RWPE2 (cell line): ENCODE results near the gene PIM3.
A peak's percentile ranks its signal among the peaks of the same experiment; 100 is the strongest.

Source experiments
- ATAC-seq: fragments of 200-7000 bp; cut with Tn5 transposase; 3 replicates; pipeline ENCODE4 v1.9.1; 2021; ENCODE audit warnings: low read depth
- DNase-seq: peaks from one replicate; pipeline ENCODE4 v3.0.0-alpha.2; 2020; ENCODE audit warnings: low spot score
- H3K27ac ChIP-seq: fragments of 450-650 bp; 2 replicates; pipeline ENCODE4 v1.5.1; 2017; ENCODE audit warnings: mild to moderate bottlenecking; ENCODE audit not compliant: poor library complexity, severe bottlenecking
- H3K27me3 ChIP-seq: fragments of 250-450 bp; sonication (Bioruptor Pico); 2 replicates; pipeline ENCODE4 v1.5.1; 2021; ENCODE audit warnings: mild to moderate bottlenecking, moderate library complexity; ENCODE audit not compliant: insufficient read depth, poor library complexity, severe bottlenecking
- H3K36me3 ChIP-seq: fragments of 250-450 bp; sonication (Bioruptor Pico); 2 replicates; pipeline ENCODE4 v1.5.1; 2020; ENCODE audit warnings: low read depth, mild to moderate bottlenecking, moderate library complexity
- H3K4me1 ChIP-seq: fragments of 250-450 bp; sonication (Bioruptor Pico); 2 replicates; pipeline ENCODE4 v1.5.1; 2021; ENCODE audit warnings: mild to moderate bottlenecking, moderate library complexity; ENCODE audit not compliant: insufficient read depth, poor library complexity, severe bottlenecking
- H3K4me3 ChIP-seq: fragments of 250-450 bp; sonication (Bioruptor Pico); 2 replicates; pipeline ENCODE4 v1.5.1; 2021; ENCODE audit warnings: mild to moderate bottlenecking, moderate library complexity; ENCODE audit not compliant: severe bottlenecking
- H3K9me3 ChIP-seq: fragments of 250-450 bp; sonication (Bioruptor Pico); 2 replicates; pipeline ENCODE4 v1.5.1; 2021; ENCODE audit warnings: mild to moderate bottlenecking, moderate library complexity; ENCODE audit not compliant: severe bottlenecking
- CTCF ChIP-seq: fragments of 450-650 bp; IDR thresholded peaks from one replicate; pipeline ENCODE4 v1.5.1; 2017; ENCODE audit warnings: mild to moderate bottlenecking, moderate library complexity; ENCODE audit not compliant: poor library complexity, severe bottlenecking

PIM3 gene

DNA sequence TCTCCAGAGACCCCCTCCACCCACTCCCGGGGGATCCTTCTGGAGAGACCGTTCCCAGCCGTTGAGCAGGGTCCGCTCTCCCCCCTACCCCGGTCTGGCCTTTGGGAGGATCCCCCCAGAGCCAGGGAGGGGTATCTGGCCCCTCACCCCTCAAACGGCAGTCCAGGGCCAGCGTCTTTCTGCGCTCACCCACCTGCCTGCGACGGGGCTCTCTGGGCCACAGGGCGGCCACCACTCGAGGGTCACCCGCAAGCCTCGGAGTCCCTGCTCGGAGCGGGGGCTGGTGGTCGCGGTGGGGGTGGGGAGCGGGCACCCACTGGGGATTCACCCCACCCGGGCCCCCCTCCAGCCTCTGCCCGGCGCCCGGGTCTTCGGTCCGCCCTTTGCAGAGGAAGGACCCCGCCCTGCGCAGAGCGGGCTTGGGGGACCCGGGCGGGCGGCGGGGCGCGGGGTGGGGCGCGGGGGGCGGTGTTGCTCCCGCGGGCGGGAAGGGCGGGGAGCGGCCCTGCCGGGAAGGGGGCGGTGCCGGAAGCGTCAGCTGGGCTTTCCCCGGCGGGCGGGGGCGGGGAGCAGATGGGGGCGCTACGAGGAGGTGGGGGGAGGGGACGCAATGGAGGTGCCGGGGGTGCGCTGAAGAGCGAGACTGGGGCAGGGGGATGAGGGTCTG is 25.5 kb upstream of the PIM3 start:
- Histone ChIP-seq H3K4me1 (peaks cover 12% of the 10 kb centered on the region), H3K27me3 (no peaks in the 10 kb centered on the region), H3K27ac (peak overlapping the region; percentile 76), H3K4me3 (peak overlapping the region; percentile 29), H3K9me3 (no peaks in the 10 kb centered on the region), H3K36me3 (no peaks in the 10 kb centered on the region)
- no peak for TF ChIP-seq CTCF
- DNase-seq (no peak), ATAC-seq (peak; percentile 2; the same call in 1 of the 3 replicates)

- Histone ChIP-seq H3K9me3 (no peaks in the 10 kb centered on the region), H3K36me3 (no peaks in the 10 kb centered on the region), H3K27me3 (no peaks in the 10 kb centered on the region), H3K27ac (peak overlapping the region; percentile 33), H3K4me1 (peaks cover 12% of the 10 kb centered on the region), H3K4me3 (no peak overlapping the region)
- TF ChIP-seq CTCF = no peak
- ATAC-seq = no peak
- DNase-seq = no peak
Observed at GRCh38 chr22:49935561-49935960, 25.0 kb upstream of the PIM3 start.

DNA sequence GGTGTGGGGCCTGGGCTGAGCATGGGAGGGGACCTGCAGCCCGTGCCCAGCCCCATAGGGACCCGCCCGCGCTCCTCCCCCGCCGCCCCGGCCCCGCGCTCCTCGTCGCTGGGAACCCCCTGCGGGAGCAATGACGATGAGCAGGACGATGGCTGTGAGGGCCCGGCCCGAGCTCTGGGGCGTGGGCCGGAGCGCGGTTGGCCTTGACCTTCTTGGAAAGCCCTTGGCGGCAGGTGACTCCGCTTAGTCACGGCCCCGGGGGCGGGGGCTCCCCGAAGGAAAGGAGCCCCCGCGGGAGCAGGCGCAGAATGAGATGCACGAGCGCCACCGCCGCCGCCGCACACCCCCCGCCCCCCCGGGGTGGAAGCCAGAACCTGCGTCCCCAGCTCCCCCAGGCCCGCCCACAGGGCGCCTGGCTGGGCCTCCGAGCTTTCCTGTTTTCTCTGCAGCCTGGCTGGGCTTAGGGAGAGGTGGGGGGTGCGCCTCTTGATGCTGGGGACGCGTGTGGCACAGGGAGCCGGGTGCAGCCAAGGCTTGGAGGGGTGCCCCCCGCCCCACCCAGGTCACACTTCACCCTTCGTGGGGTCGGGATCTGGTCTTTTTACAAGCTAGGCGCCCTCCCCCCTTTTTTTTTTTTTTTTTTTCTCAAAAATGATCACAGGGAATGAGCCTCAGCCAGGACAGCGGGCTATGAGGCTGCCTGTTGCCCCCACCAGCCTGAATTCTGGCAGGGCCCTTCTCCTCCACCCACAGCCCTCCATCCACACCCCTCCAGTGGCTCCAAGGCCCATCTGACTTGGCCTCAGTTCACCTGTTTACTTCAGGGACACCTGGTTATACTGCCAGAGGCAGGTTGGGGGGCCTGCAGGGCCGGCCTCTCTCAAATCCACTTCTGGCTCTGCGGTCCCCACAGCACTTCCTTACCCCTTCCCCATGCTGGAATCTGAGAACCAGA is 24.3 kb upstream of the PIM3 start:
- DNase-seq = no peak
- Histone ChIP-seq H3K36me3 (no peaks in the 10 kb centered on the region), H3K9me3 (no peaks in the 10 kb centered on the region), H3K4me1 (peaks cover 10% of the 10 kb centered on the region), H3K4me3 (peak overlapping the region; percentile 16), H3K27ac (peak overlapping the region; percentile 33), H3K27me3 (no peaks in the 10 kb centered on the region)
- no peak for TF ChIP-seq CTCF
- peak; percentile 69 for ATAC-seq

DNA sequence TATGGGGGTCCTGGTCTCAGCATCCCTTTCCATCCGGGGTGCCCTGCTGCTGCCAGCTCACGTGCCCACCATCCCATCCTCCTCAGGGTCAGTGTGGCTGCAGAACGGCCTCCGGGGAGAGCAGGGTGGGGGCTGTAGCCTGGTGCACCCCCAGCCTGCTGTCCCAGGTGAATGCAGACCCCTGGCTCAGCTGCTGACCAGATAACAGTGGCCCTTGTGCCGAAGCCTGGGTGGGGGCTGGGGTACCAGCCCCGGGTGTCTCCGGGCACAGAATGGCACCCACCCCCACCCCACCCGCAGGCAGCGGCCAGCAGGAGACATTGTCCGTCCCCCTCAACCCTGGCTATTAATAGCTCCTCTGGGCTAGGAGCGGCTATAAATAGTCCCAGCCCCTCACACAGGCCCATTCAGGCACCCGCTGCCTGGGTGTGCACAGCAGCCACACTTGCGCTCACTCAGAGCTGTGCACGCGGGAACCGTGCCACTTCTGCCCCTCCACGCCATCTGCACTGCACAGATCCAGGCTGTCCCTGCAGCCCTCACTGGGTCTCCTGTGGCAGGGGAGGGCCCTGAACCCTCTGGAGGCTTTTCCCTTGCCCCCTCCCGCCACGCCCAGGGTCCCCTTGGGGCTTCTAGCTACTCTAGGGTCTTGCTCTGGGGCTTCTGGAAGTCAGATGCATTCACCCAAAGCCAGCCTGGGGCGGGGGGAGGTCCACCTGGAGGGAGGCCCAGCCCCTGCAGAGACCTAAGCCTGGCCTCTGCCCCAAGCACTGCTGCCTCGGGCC is 23.4 kb upstream of the PIM3 start:
- Histone ChIP-seq H3K36me3 (no peaks in the 10 kb centered on the region), H3K9me3 (no peaks in the 10 kb centered on the region), H3K27ac (no peak overlapping the region), H3K4me1 (peaks cover 9% of the 10 kb centered on the region), H3K27me3 (no peaks in the 10 kb centered on the region), H3K4me3 (no peak overlapping the region)
- no peak for ATAC-seq
- DNase-seq = no peak
- no peak for TF ChIP-seq CTCF
